ENCODE measurements around the gene MAN2A1. TPM values are rescaled to one million over a fixed set of nuclear protein-coding genes. Genes with fewer than 3 reads are reported as not detected.
A peak's percentile ranks its signal among the peaks of the same experiment; 100 is the strongest.

Gene MAN2A1
- total RNA-seq, 1 experiment from 2014 or later, result 21.8 TPM

DNA sequence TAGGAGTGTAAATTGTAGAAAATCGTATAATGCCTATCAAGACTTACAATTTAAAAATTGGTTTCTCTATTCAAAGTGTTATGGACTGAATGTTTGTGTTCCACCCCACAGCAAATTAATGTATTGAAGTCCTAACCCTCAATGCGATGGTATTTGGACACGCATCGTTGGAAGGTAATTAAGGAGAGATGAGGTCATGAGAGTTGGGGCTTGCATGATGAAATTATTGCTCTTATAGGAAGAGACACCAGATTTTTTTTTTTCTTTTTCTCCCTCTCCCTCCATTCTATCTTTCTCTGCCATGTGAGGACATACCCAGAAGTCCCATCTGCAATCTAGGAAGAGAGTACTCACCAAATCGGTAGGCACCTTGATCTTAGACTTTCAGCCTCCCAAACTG is 189.2 kb downstream of the MAN2A1 start:
- Histone ChIP-seq H3K27me3 (ENCODE audit: low read length) (no peaks in the 10 kb centered on the region), H3K4me3 (ENCODE audit: low read length) (no peak overlapping the region), H3K27ac (ENCODE audit: low read length) (no peak overlapping the region; the same call in 1 of the 2 replicates), H3K4me2 (ENCODE audit: low read length) (peak overlapping the region; percentile 63; the same call in 1 of the 2 replicates), H3K9ac (ENCODE audit: low read length) (no peak overlapping the region), H3K4me1 (ENCODE audit: insufficient read depth, low read length) (peaks cover 26% of the 10 kb centered on the region), H3K36me3 (ENCODE audit: low read depth, low read length) (no peaks in the 10 kb centered on the region), H3K9me2 (replicated peaks; ENCODE audit: low read length) (no peaks in the 10 kb centered on the region), H2AFZ (ENCODE audit: low read length) (no peak overlapping the region), H3K79me2 (ENCODE audit: low read length) (no peaks in the 10 kb centered on the region), H3K9me3 (ENCODE audit: low read length) (no peaks in the 10 kb centered on the region), H4K20me1 (ENCODE audit: low read length) (no peaks in the 10 kb centered on the region), H3F3A (ENCODE audit: low read length, unreplicated experiment) (no peaks in the 10 kb centered on the region)
- CTCF ChIA-PET, result no interaction called here
- BruUV-seq (replicated peaks), result no TSS peak
- intact Hi-C loops (cut with micrococcal nuclease), result no loop called here
- POLR2A ChIA-PET (ENCODE audit: unreplicated experiment), result no interaction called here
- no peak for TF ChIP-seq EZH2phosphoT487 (IDR thresholded peaks at IDR 0.05; ENCODE audit: borderline replicate concordance, low read length)
- TF ChIP-seq CTCF (conservative IDR thresholded peaks at IDR 0.05; ENCODE audit: low read depth, low read length), result no peak
- TF ChIP-seq EZH2 (IDR thresholded peaks at IDR 0.05; ENCODE audit: low read length, unreplicated experiment), result no peak
- no peak for ATAC-seq
- DNase-seq, result no peak

DNA sequence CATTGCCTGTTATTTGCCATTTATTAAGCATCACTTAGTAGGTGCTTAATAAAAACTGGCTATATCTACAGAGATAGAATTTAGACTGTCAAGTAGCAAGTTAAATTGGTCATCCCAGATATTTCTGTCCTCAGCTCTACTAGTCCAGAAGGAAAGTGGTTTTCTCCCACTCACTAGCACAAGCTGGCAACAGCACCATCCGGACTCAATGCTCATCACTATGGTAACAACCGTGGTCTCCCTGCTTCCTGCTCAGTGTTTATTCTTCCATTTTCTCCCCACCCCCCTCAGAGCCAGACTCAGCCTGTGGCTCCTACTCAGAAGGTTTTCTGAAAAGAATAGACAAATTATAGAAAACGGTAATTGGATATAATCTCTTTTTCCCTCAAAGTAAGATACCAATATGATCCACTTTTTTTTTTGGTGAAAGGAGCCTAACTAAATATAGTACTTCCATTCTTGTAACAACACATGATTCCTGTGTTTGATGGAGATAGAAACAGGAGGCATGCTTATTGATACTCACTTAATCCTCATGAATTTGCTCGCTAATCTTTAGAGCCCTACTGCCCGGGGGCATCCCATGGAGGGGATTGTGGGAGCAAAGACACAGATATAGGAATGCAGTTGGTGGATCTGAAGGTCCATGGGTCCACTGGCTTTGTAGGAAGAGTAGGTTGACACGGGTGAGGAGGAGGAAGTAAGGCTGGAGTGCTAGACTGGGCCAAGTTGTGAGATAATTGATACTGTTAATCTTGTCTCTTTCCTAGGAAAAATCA is 191.4 kb downstream of the MAN2A1 start:
- no TSS peak for BruUV-seq (replicated peaks)

More for the DNA sequence above, 191.4 kb downstream of the MAN2A1 start:
- Histone ChIP-seq H4K20me1 (ENCODE audit: low read length) (no peaks in the 10 kb centered on the region), H3K9ac (ENCODE audit: low read length) (no peak overlapping the region), H3K27ac (ENCODE audit: low read length) (no peak overlapping the region), H3K79me2 (ENCODE audit: low read length) (no peaks in the 10 kb centered on the region), H2AFZ (ENCODE audit: low read length) (no peak overlapping the region), H3F3A (ENCODE audit: low read length, unreplicated experiment) (no peaks in the 10 kb centered on the region), H3K27me3 (ENCODE audit: low read length) (no peaks in the 10 kb centered on the region), H3K36me3 (ENCODE audit: low read depth, low read length) (no peaks in the 10 kb centered on the region), H3K4me2 (ENCODE audit: low read length) (no peak overlapping the region), H3K4me3 (ENCODE audit: low read length) (no peak overlapping the region), H3K9me2 (replicated peaks; ENCODE audit: low read length) (no peaks in the 10 kb centered on the region), H3K9me3 (ENCODE audit: low read length) (no peaks in the 10 kb centered on the region), H3K4me1 (ENCODE audit: insufficient read depth, low read length) (peaks cover 26% of the 10 kb centered on the region)
- intact Hi-C loops (cut with micrococcal nuclease), result no loop called here
- POLR2A ChIA-PET (ENCODE audit: unreplicated experiment), result no interaction called here
- DNase-seq, result no peak
- CTCF ChIA-PET, result no interaction called here
- no peak for ATAC-seq
- TF ChIP-seq EZH2phosphoT487 (IDR thresholded peaks at IDR 0.05; ENCODE audit: borderline replicate concordance, low read length), result no peak
- TF ChIP-seq CTCF (conservative IDR thresholded peaks at IDR 0.05; ENCODE audit: low read depth, low read length), result no peak
- TF ChIP-seq EZH2 (IDR thresholded peaks at IDR 0.05; ENCODE audit: low read length, unreplicated experiment), result no peak
